Panc1 (cell line): ENCODE measurements around the gene SCUBE3. TPM values are rescaled to one million over a fixed set of nuclear protein-coding genes. Genes with fewer than 3 reads are reported as not detected.

Experiments
- ATAC-seq: fragments of 200-7000 bp; cut with Tn5 transposase; 2 replicates; pipeline ENCODE4 v1.9.1; 2020; ENCODE audit warnings: mild to moderate bottlenecking, moderate library complexity
- BruUV-seq: library from RNA; stranded (reverse); fragments of 400-500 nt; replicated peaks from 2 replicates; lab custom pipeline; 2021; lab: Mats Ljungman, UMichigan
- CTCF ChIA-PET: fragments of 300-600 bp; sonication (Branson Sonifier 250); formaldehyde crosslinking; loops from one replicate; lab custom pipeline; 2022; ENCODE audit warnings: antibody characterized with exemption; lab: Charles Lee
- POLR2A ChIA-PET: fragments of 300-600 bp; sonication (Branson Sonifier 250); formaldehyde crosslinking; loops from one replicate; lab custom pipeline; 2022; ENCODE audit warnings: antibody characterized with exemption; lab: Charles Lee
- DNase-seq: peaks from one replicate; pipeline ENCODE4 v3.0.0-alpha.2; 2010; ENCODE audit warnings: low read depth, low spot score
- H3K27ac ChIP-seq: 2 replicates; pipeline ENCODE4 v1.5.1; 2011; ENCODE audit warnings: mild to moderate bottlenecking, low read length, inconsistent platforms
- H3K27me3 ChIP-seq: fragments of 200-500 bp; sonication (Bioruptor generic); 2 replicates; pipeline ENCODE4 v1.6.0; 2014; ENCODE audit warnings: low read length, inconsistent platforms; ENCODE audit not compliant: control insufficient read depth, insufficient read depth
- H3K36me3 ChIP-seq: fragments of 200-500 bp; sonication (Bioruptor generic); 2 replicates; pipeline ENCODE4 v1.5.1; 2014; ENCODE audit warnings: inconsistent platforms, mild to moderate bottlenecking, low read length, moderate library complexity; ENCODE audit not compliant: control insufficient read depth, insufficient read depth
- H3K4me1 ChIP-seq: 2 replicates; pipeline ENCODE4 v1.5.1; 2011; ENCODE audit warnings: inconsistent platforms, mild to moderate bottlenecking, low read length, moderate library complexity; ENCODE audit not compliant: control insufficient read depth, insufficient read depth
- H3K4me3 ChIP-seq, 2 experiments: 2 replicates each; pipeline ENCODE4 v1.5.1; 2011 to 2012; ENCODE audit warnings: low read depth in 2 of 2, low read length in 2 of 2, mild to moderate bottlenecking in 2 of 2, inconsistent platforms in 1 of 2, moderate library complexity in 1 of 2
- H3K9me3 ChIP-seq: fragments of 200-500 bp; sonication (Bioruptor generic); 2 replicates; pipeline ENCODE4 v1.5.1; 2014; ENCODE audit warnings: low read depth, mild to moderate bottlenecking, inconsistent platforms, low read length, moderate library complexity; ENCODE audit not compliant: control insufficient read depth, insufficient read depth
- CTCF ChIP-seq: fragments of 450-650 bp; IDR thresholded peaks from 2 replicates; pipeline ENCODE4 v1.5.1; 2017; ENCODE audit warnings: mild to moderate bottlenecking
- POLR2AphosphoS5 ChIP-seq: IDR thresholded peaks from 2 replicates; pipeline ENCODE4 v1.6.1; 2012; ENCODE audit warnings: mild to moderate bottlenecking, low read depth, low read length, moderate library complexity
- SIN3A ChIP-seq: IDR thresholded peaks from 2 replicates; pipeline ENCODE4 v1.6.1; 2012; ENCODE audit warnings: low read depth, mild to moderate bottlenecking, low read length, moderate library complexity, borderline replicate concordance; ENCODE audit not compliant: insufficient read depth
- TCF7L2 ChIP-seq: IDR thresholded peaks from 2 replicates; pipeline ENCODE4 v1.6.1; 2011; ENCODE audit warnings: mild to moderate bottlenecking, low read depth, low read length, inconsistent platforms
- in situ Hi-C: cut with HindIII; loops from 2 replicates; pipeline ENCODE4 v1.10.0; 2016; ENCODE audit warnings: low sequenced_read_pairs, low pct_unique_long_range_greater_than_20kb
- intact Hi-C: fragments of 100-400 bp; cut with micrococcal nuclease; formaldehyde crosslinking; loops from one replicate; pipeline ENCODE4 v1.10.0; 2022; ENCODE audit not compliant: unreplicated experiment
- total RNA-seq: library from RNA; stranded (reverse); gene quantifications from one replicate; pipeline ENCODE4 v1.2.1, GENCODE V29; 2021; ENCODE audit not compliant: unreplicated experiment
- TF ChIP-seq, protein P1 (sequence below), 2 experiments: IDR thresholded peaks; 2 replicates each; pipeline ENCODE4 v1.6.1; 2011 to 2012; ENCODE audit warnings: low read depth in 2 of 2, control low read depth in 1 of 2, low read length in 1 of 2, mild to moderate bottlenecking in 1 of 2, moderate library complexity in 1 of 2; ENCODE audit not compliant: insufficient read depth in 1 of 2

Gene SCUBE3
- total RNA-seq, 1 experiment from 2014 or later: 1.6 TPM

GRCh38 chr6:35173044-35173426 is 40.7 kb upstream of the SCUBE3 start:
- no peaks in the 10 kb centered on the region for H3K9me3 ChIP-seq
- ATAC-seq: no peak
- no peak overlapping the region for H3K4me3 ChIP-seq
- CTCF ChIA-PET: no interaction called here
- H3K36me3 ChIP-seq: no peaks in the 10 kb centered on the region
- no TSS peak for BruUV-seq
- intact Hi-C loops (no loop called here), in situ Hi-C loops (no loop called here)
- DNase-seq: no peak
- H3K27me3 ChIP-seq: no peaks in the 10 kb centered on the region
- POLR2A ChIA-PET: no interaction called here
- H3K4me1 ChIP-seq: no peaks in the 10 kb centered on the region
- no peak for TF ChIP-seq SIN3A
- H3K27ac ChIP-seq: no peak overlapping the region

DNA sequence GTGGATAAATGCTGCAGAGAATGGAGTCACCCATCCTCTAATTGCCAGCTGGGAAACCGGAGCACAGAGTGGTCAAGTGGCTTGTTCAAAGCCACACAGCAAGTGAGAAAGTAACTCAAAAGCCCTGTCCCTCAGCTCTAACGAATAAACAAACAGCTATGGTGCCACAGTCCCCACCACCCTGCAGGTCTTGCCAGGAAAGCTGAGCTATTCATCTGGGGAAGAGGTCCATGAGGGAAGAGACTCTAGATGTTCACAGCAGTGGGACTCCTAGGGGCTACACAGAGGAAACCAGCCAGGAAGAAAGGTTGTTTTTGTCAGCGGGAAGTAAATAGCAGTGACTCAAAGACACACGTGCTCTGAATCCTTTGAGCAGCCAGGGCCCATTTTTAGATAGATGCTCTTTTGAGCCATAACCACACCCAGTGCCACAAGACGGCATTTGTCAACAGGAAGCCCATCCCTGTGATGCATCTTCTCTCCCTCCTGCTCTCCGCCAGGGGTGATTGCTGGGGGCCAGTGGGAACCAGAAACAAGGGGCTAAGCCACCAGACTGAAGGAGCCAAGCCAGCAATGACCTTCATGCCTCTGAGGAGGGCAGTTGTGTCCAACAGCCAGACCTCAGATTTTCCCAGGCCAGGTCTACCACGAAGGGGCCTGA is 40.2 kb upstream of the SCUBE3 start:
- ChIA-PET CTCF (no interaction called here), POLR2A (no interaction called here)
- no peak for TF ChIP-seq POLR2AphosphoS5
- no peak for TF ChIP-seq CTCF
- TF ChIP-seq SIN3A: no peak
- TF ChIP-seq TCF7L2: no peak
- TF ChIP-seq, protein P1, sequence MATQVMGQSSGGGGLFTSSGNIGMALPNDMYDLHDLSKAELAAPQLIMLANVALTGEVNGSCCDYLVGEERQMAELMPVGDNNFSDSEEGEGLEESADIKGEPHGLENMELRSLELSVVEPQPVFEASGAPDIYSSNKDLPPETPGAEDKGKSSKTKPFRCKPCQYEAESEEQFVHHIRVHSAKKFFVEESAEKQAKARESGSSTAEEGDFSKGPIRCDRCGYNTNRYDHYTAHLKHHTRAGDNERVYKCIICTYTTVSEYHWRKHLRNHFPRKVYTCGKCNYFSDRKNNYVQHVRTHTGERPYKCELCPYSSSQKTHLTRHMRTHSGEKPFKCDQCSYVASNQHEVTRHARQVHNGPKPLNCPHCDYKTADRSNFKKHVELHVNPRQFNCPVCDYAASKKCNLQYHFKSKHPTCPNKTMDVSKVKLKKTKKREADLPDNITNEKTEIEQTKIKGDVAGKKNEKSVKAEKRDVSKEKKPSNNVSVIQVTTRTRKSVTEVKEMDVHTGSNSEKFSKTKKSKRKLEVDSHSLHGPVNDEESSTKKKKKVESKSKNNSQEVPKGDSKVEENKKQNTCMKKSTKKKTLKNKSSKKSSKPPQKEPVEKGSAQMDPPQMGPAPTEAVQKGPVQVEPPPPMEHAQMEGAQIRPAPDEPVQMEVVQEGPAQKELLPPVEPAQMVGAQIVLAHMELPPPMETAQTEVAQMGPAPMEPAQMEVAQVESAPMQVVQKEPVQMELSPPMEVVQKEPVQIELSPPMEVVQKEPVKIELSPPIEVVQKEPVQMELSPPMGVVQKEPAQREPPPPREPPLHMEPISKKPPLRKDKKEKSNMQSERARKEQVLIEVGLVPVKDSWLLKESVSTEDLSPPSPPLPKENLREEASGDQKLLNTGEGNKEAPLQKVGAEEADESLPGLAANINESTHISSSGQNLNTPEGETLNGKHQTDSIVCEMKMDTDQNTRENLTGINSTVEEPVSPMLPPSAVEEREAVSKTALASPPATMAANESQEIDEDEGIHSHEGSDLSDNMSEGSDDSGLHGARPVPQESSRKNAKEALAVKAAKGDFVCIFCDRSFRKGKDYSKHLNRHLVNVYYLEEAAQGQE (IDR thresholded peaks at IDR 0.05; ENCODE audit: insufficient read depth in 1 of 2, low read depth in 2 of 2, low read length in 1 of 2): no peak
- BruUV-seq: no TSS peak
- H3K36me3 ChIP-seq: no peaks in the 10 kb centered on the region
- intact Hi-C loops: no loop called here
- no peak for DNase-seq
- no peak overlapping the region for H3K4me3 ChIP-seq
- in situ Hi-C loops: no loop called here
- no peaks in the 10 kb centered on the region for H3K4me1 ChIP-seq
- no peaks in the 10 kb centered on the region for H3K27me3 ChIP-seq
- ATAC-seq: no peak
- no peaks in the 10 kb centered on the region for H3K9me3 ChIP-seq
- H3K27ac ChIP-seq: no peak overlapping the region

- Histone ChIP-seq H3K9me3 (no peaks in the 10 kb centered on the region), H3K27me3 (no peaks in the 10 kb centered on the region), H3K4me1 (no peaks in the 10 kb centered on the region), H3K4me3 (no peak overlapping the region), H3K36me3 (no peaks in the 10 kb centered on the region), H3K27ac (no peak overlapping the region)
- ATAC-seq (no peak), DNase-seq (no peak)
- POLR2A ChIA-PET: no interaction called here
- in situ Hi-C loops: no loop called here
- intact Hi-C loops: no loop called here
- no TSS peak for BruUV-seq
- no peak for TF ChIP-seq SIN3A
- TF ChIP-seq TCF7L2: no peak
- no peak for TF ChIP-seq POLR2AphosphoS5
- TF ChIP-seq CTCF: no peak
- TF ChIP-seq, protein P1 (IDR thresholded peaks at IDR 0.05; ENCODE audit: insufficient read depth in 1 of 2, low read depth in 2 of 2, low read length in 1 of 2): no peak
- CTCF ChIA-PET: interaction anchor here (0.5 kb wide), 1 partner anchor 36 kb away, joined by 6 read pairs; no protein-coding TSS in a partner anchor
Measured at GRCh38 chr6:35174088-35174434, 39.7 kb upstream of the SCUBE3 start.
